Activated CD4-positive, alpha-beta T cell treated with anti-CD3 and anti-CD28 coated beads, Interleukin-2, Interleukin-4, amounts not matched to agents 100 ng/mL and 50 ng/mL, durations not matched to agents 16 hours and 8 hours (primary cell): Measurements from ENCODE around the gene SH3PXD2A.

Source experiments
- DNase-seq: peaks from one replicate; pipeline ENCODE4 v3.0.0-alpha.2; 2020; ENCODE audit warnings: low spot score

SH3PXD2A gene

GRCh38 chr10:103724074-103724473 lies 131.3 kb downstream of the SH3PXD2A start:
- DNase-seq = no peak

GRCh38 chr10:103723557-103723956 lies 131.8 kb downstream of the SH3PXD2A start:
- no peak for DNase-seq

- DNase-seq = no peak
These were observed 132.7 kb downstream of the SH3PXD2A start for GRCh38 chr10:103722632-103723031.

- no peak for DNase-seq
These were observed 134.4 kb downstream of the SH3PXD2A start for GRCh38 chr10:103720964-103721335.

GRCh38 chr10:103720328-103720963 lies 134.9 kb downstream of the SH3PXD2A start:
- no peak for DNase-seq

GRCh38 chr10:103719036-103719435 lies 136.3 kb downstream of the SH3PXD2A start:
- no peak for DNase-seq

GRCh38 chr10:103718247-103718620 lies 137.1 kb downstream of the SH3PXD2A start:
- no peak for DNase-seq

- DNase-seq = no peak
These were observed 137.8 kb downstream of the SH3PXD2A start for GRCh38 chr10:103717341-103718246.

GRCh38 chr10:103716206-103717160 lies 138.9 kb downstream of the SH3PXD2A start:
- no peak for DNase-seq

GRCh38 chr10:103715430-103715829 lies 139.9 kb downstream of the SH3PXD2A start:
- DNase-seq = no peak

- DNase-seq = no peak
These were observed 141.0 kb downstream of the SH3PXD2A start for GRCh38 chr10:103714232-103714891.

- no peak for DNase-seq
These were observed 141.7 kb downstream of the SH3PXD2A start for GRCh38 chr10:103713676-103714075.

- peak; percentile 84 for DNase-seq
These were observed 142.4 kb downstream of the SH3PXD2A start for GRCh38 chr10:103712898-103713498.

GRCh38 chr10:103712146-103712545 lies 143.2 kb downstream of the SH3PXD2A start:
- no peak for DNase-seq

- no peak for DNase-seq
These were observed 143.9 kb downstream of the SH3PXD2A start for GRCh38 chr10:103711351-103711994.

GRCh38 chr10:103710490-103710889 lies 144.9 kb downstream of the SH3PXD2A start:
- no peak for DNase-seq

- DNase-seq = no peak
These were observed 145.9 kb downstream of the SH3PXD2A start for GRCh38 chr10:103709341-103709920.

GRCh38 chr10:103708627-103709288 lies 146.6 kb downstream of the SH3PXD2A start:
- DNase-seq = no peak

- no peak for DNase-seq
These were observed 147.3 kb downstream of the SH3PXD2A start for GRCh38 chr10:103707956-103708626.
